ENCODE measurements around the gene ZNF792.
"Not testable (repeated sequence)": the region's sequence is repeated elsewhere in the genome, so short reads cannot be mapped to it uniquely, and the experiment has no call there.

The ZNF792 gene

GRCh38 chr19:34998777-34999497, 34.9 kb upstream of the ZNF792 start:
- DNase-seq, result no peak

- DNase-seq, result not testable (repeated sequence)
Observed at GRCh38 chr19:34998224-34998623, 34.2 kb upstream of the ZNF792 start.

- no peak for DNase-seq
Observed at GRCh38 chr19:34997071-34997617, 33.1 kb upstream of the ZNF792 start.

GRCh38 chr19:34995551-34995950, 31.5 kb upstream of the ZNF792 start:
- no peak for DNase-seq

GRCh38 chr19:34994643-34995541, 30.9 kb upstream of the ZNF792 start:
- DNase-seq, result no peak

- no peak for DNase-seq
Observed at GRCh38 chr19:34994286-34994642, 30.2 kb upstream of the ZNF792 start.

- DNase-seq, result not testable (repeated sequence)
Observed at GRCh38 chr19:34992582-34992981, 28.6 kb upstream of the ZNF792 start.

- DNase-seq, result no peak
Observed at GRCh38 chr19:34991542-34992333, 27.7 kb upstream of the ZNF792 start.

GRCh38 chr19:34990578-34991192, 26.7 kb upstream of the ZNF792 start:
- no peak for DNase-seq

- no peak for DNase-seq
Observed at GRCh38 chr19:34989298-34989697, 25.3 kb upstream of the ZNF792 start.

- no peak for DNase-seq
Observed at GRCh38 chr19:34988119-34988518, 24.1 kb upstream of the ZNF792 start.

GRCh38 chr19:34985249-34986022, 21.4 kb upstream of the ZNF792 start:
- DNase-seq, result peak; percentile 12

- no peak for DNase-seq
Observed at GRCh38 chr19:34984287-34984686, 20.3 kb upstream of the ZNF792 start.

- DNase-seq, result no peak
Observed at GRCh38 chr19:34983786-34984185, 19.8 kb upstream of the ZNF792 start.

GRCh38 chr19:34982275-34982674, 18.2 kb upstream of the ZNF792 start:
- DNase-seq, result no peak

GRCh38 chr19:34979819-34980640, 16.0 kb upstream of the ZNF792 start:
- no peak for DNase-seq

- DNase-seq, result no peak
Observed at GRCh38 chr19:34976611-34977010, 12.6 kb upstream of the ZNF792 start.

GRCh38 chr19:34975056-34975455, 11.0 kb upstream of the ZNF792 start:
- no peak for DNase-seq

GRCh38 chr19:34974646-34975045, 10.6 kb upstream of the ZNF792 start:
- no peak for DNase-seq

- DNase-seq, result no peak
Observed at GRCh38 chr19:34972163-34972705, 8.2 kb upstream of the ZNF792 start.

Measured in NCI-H446 treated with DMSO at 0.1 percent for 48 hours (cell line).